Keratinocyte (primary cell): ENCODE results near the gene TNIK. TPM values are rescaled to one million over a fixed set of nuclear protein-coding genes. Genes with fewer than 3 reads are reported as not detected.

Source experiments
- DNase-seq: peaks from one replicate; pipeline ENCODE4 v3.0.0-alpha.2; 2011; ENCODE audit warnings: low read depth, missing footprints, low spot score
- FAIRE-seq: peaks from 2 replicates; lab custom pipeline; 2011; peaks lifted over from hg19 to GRCh38; lab: Jason Lieb, UNC
- H2AFZ ChIP-seq: 2 replicates; pipeline ENCODE4 v1.6.0; 2012; ENCODE audit warnings: low read length, control low read depth, inconsistent platforms; ENCODE audit not compliant: control insufficient read depth
- H3K27ac ChIP-seq: 2 replicates; pipeline ENCODE4 v1.5.1; 2011; ENCODE audit warnings: low read length; ENCODE audit not compliant: control insufficient read depth, insufficient read depth
- H3K27me3 ChIP-seq: 3 replicates; pipeline ENCODE4 v1.6.0; 2011; ENCODE audit warnings: low read length; ENCODE audit not compliant: control insufficient read depth, insufficient read depth; ENCODE audit errors: extremely low read depth
- H3K36me3 ChIP-seq, 2 experiments: 2 replicates in 1 of 2; 3 replicates in 1 of 2; pipeline ENCODE4 v1.5.1; 2011; ENCODE audit warnings: low read length in 2 of 2, mild to moderate bottlenecking in 1 of 2; ENCODE audit not compliant: control insufficient read depth in 2 of 2, insufficient read depth in 2 of 2; ENCODE audit errors: extremely low read depth in 1 of 2
- H3K4me1 ChIP-seq: 3 replicates; pipeline ENCODE4 v1.5.1; 2011; ENCODE audit warnings: low read length; ENCODE audit not compliant: control insufficient read depth, insufficient read depth; ENCODE audit errors: extremely low read depth
- H3K4me2 ChIP-seq: 3 replicates; pipeline ENCODE4 v1.6.0; 2011; ENCODE audit warnings: low read depth, low read length; ENCODE audit not compliant: control insufficient read depth, insufficient read depth; ENCODE audit errors: extremely low read depth
- H3K4me3 ChIP-seq, 3 experiments: fragments of 200-600 bp in 1 of 3; sonication (generic) in 1 of 3; 2 replicates in 2 of 3; 3 replicates in 1 of 3; pipeline ENCODE4 v1.5.1; 2011 to 2016; ENCODE audit warnings: low read length in 3 of 3, mild to moderate bottlenecking in 3 of 3, control low read depth in 2 of 3, inconsistent platforms in 1 of 3, low read depth in 1 of 3, mixed read lengths in 1 of 3, mixed run types in 1 of 3, moderate library complexity in 1 of 3; ENCODE audit not compliant: control insufficient read depth in 2 of 3, insufficient read depth in 2 of 3; ENCODE audit errors: extremely low read depth in 1 of 3
- H3K79me2 ChIP-seq: 2 replicates; pipeline ENCODE4 v1.6.0; 2012; ENCODE audit warnings: low read length; ENCODE audit not compliant: control insufficient read depth, insufficient read depth
- H3K9ac ChIP-seq: 3 replicates; pipeline ENCODE4 v1.6.0; 2011; ENCODE audit warnings: low read length; ENCODE audit not compliant: control insufficient read depth, insufficient read depth; ENCODE audit errors: extremely low read depth
- H3K9me1 ChIP-seq: 3 replicates; pipeline ENCODE4 v1.6.0; 2011; ENCODE audit warnings: low read length; ENCODE audit not compliant: control insufficient read depth, insufficient read depth; ENCODE audit errors: extremely low read depth
- H3K9me3 ChIP-seq: 2 replicates; pipeline ENCODE4 v1.5.1; 2012; ENCODE audit warnings: low read depth, low read length; ENCODE audit not compliant: control insufficient read depth
- H4K20me1 ChIP-seq: 3 replicates; pipeline ENCODE4 v1.6.0; 2011; ENCODE audit warnings: low read length; ENCODE audit not compliant: control insufficient read depth, insufficient read depth; ENCODE audit errors: extremely low read depth
- EZH2 ChIP-seq: IDR thresholded peaks from one replicate; pipeline ENCODE4 v1.6.1; 2012; ENCODE audit warnings: inconsistent platforms, mild to moderate bottlenecking, low read length, moderate library complexity
- dilution Hi-C: fragments of 300-500 bp; cut with MboI; formaldehyde crosslinking; loops from one replicate; pipeline ENCODE4 v1.7.0; 2020; ENCODE audit warnings: low sequenced_read_pairs; ENCODE audit not compliant: extremely low pct_ligation_motif_present
- polyA plus RNA-seq, 5 experiments: library from polyadenylated mRNA; depleted of rRNA in 3 of 5; stranded (reverse) in 3 of 5; stranded (forward) in 1 of 5; unstranded in 1 of 5; fragments of >200 nt; gene quantifications; 1 replicate in 1 of 5; 2 replicates in 3 of 5; 3 replicates in 1 of 5; pipeline versions ENCODE4 v1.2.1 to v1.2.3, GENCODE V29; 2011 to 2012; ENCODE audit warnings: missing spikeins in 2 of 5, low read depth in 1 of 5, low replicate concordance in 1 of 5
- TF ChIP-seq, protein P1 (sequence below), 3 experiments: IDR thresholded peaks in 1 of 3; conservative IDR thresholded peaks in 1 of 3; optimal IDR thresholded peaks in 1 of 3; 2 replicates in 2 of 3; 3 replicates in 1 of 3; pipeline versions ENCODE3 to v1.5.1; 2011; ENCODE audit warnings: low read length in 3 of 3, mild to moderate bottlenecking in 3 of 3, moderate library complexity in 2 of 3, control low read depth in 1 of 3, inconsistent platforms in 1 of 3; ENCODE audit not compliant: insufficient read depth in 2 of 3; ENCODE audit errors: extremely low read depth in 1 of 3

Gene TNIK
- polyA plus RNA-seq, 1 donor (not counting 4 experiments of a cell fraction or from before 2014, with no cell fraction given), result 4.4 TPM

DNA sequence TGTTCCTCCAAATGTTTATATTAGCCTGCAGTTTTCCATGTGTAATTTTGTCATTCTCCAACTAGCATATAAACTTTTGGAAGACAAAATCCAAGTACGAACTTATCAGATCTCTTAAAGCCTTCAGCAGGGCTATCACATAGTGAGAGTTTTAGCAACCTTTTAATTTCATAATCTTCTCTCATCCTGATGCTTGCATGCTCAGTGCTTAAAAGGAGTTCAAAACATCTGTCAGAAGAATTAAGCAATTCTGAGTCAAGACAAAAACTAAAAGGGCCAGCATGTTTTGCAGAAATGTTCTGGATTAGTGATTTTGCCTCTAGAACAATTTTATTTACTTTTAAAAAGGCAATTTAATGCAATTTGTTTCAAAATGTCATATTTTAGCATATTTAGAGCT lies 360.3 kb downstream of the TNIK start:
- FAIRE-seq, result no peak
- TF ChIP-seq, protein P1, sequence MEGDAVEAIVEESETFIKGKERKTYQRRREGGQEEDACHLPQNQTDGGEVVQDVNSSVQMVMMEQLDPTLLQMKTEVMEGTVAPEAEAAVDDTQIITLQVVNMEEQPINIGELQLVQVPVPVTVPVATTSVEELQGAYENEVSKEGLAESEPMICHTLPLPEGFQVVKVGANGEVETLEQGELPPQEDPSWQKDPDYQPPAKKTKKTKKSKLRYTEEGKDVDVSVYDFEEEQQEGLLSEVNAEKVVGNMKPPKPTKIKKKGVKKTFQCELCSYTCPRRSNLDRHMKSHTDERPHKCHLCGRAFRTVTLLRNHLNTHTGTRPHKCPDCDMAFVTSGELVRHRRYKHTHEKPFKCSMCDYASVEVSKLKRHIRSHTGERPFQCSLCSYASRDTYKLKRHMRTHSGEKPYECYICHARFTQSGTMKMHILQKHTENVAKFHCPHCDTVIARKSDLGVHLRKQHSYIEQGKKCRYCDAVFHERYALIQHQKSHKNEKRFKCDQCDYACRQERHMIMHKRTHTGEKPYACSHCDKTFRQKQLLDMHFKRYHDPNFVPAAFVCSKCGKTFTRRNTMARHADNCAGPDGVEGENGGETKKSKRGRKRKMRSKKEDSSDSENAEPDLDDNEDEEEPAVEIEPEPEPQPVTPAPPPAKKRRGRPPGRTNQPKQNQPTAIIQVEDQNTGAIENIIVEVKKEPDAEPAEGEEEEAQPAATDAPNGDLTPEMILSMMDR (optimal IDR thresholded peaks at IDR 0.05 in 1 of 3, IDR thresholded peaks at IDR 0.05 in 1 of 3, conservative IDR thresholded peaks at IDR 0.05 in 1 of 3; ENCODE audit: extremely low read depth in 1 of 3, insufficient read depth in 2 of 3, low read length in 3 of 3), result no peak
- no peak for TF ChIP-seq EZH2
- Histone ChIP-seq H3K9me1 (no peaks in the 10 kb centered on the region), H3K4me3 (no peak overlapping the region), H3K27ac (no peak overlapping the region), H3K9ac (no peak overlapping the region), H3K4me1 (peaks cover 4% of the 10 kb centered on the region), H3K36me3 (peaks cover 0 to 5% of the 10 kb centered on the region in 2 experiments), H3K79me2 (no peaks in the 10 kb centered on the region), H3K27me3 (no peaks in the 10 kb centered on the region), H3K4me2 (no peak overlapping the region), H3K9me3 (no peaks in the 10 kb centered on the region), H4K20me1 (no peaks in the 10 kb centered on the region), H2AFZ (no peak overlapping the region)
- DNase-seq, result no peak
- dilution Hi-C loops, result no loop called here

DNA sequence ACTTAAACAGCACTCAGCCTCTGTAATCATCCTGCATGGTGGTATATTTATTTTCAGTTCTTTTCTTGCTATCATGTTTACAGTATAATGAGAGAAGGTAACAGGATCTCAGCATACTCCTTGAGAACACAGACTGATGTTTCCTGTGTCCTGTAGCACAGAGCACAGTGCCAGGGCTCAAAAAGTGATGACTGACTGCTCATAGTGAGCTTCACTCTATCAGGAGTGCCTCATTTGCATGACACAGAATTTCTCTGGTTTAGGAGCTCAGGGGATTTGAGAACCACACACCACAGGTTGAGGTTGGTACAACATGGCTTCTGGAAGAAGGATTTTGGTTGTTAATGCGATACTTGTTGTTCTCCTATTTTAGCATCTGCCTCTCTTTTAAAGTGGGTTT lies 365.1 kb downstream of the TNIK start:
- Histone ChIP-seq H3K27ac (no peak overlapping the region), H3K4me1 (peaks cover under 1% of the 10 kb centered on the region), H3K9me1 (no peaks in the 10 kb centered on the region), H3K9ac (no peak overlapping the region), H3K27me3 (no peaks in the 10 kb centered on the region), H3K79me2 (no peaks in the 10 kb centered on the region), H3K4me3 (no peak overlapping the region), H2AFZ (no peak overlapping the region), H3K4me2 (no peak overlapping the region), H4K20me1 (no peaks in the 10 kb centered on the region), H3K36me3 (peaks cover 0 to 3% of the 10 kb centered on the region in 2 experiments), H3K9me3 (no peaks in the 10 kb centered on the region)
- dilution Hi-C loops, result no loop called here
- no peak for TF ChIP-seq EZH2
- TF ChIP-seq, protein P1 (optimal IDR thresholded peaks at IDR 0.05 in 1 of 3, IDR thresholded peaks at IDR 0.05 in 1 of 3, conservative IDR thresholded peaks at IDR 0.05 in 1 of 3; ENCODE audit: extremely low read depth in 1 of 3, insufficient read depth in 2 of 3, low read length in 3 of 3), result no peak
- no peak for FAIRE-seq
- DNase-seq, result no peak
